Stimulated activated CD8-positive, alpha-beta memory T cell treated with anti-CD3 and anti-CD28 coated beads, Interleukin-12 subunit alpha, Interleukin-12 subunit beta, amount 100 ng/mL, for 24 hours (primary cell): ENCODE results near the gene FMO5.
"Not testable (repeated sequence)": the region's sequence is repeated elsewhere in the genome, so short reads cannot be mapped to it uniquely, and the experiment has no call there.

Experiments
- DNase-seq: peaks from one replicate; pipeline ENCODE4 v3.0.0-alpha.2; 2020; ENCODE audit errors: extremely low read depth

Gene FMO5

DNA sequence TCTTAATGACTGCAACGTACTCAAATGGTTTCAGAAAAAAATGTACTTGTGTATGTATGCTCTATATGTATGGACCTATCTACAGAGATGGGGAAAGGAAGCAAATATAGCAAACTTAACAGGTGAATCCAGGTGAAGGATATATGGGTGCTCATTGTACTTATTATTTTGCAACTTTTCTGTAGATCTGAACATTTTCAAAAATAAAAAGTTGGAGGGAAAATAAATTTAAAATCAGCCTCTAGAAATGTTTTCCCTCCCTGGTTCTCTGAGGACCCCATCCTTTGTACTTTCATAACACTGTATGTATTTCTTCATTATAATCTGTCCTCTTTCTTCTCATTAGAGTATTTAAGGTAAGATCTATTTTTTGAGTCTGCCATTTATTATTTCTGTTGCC, 17.9 kb downstream of the FMO5 start:
- DNase-seq = no peak

DNA sequence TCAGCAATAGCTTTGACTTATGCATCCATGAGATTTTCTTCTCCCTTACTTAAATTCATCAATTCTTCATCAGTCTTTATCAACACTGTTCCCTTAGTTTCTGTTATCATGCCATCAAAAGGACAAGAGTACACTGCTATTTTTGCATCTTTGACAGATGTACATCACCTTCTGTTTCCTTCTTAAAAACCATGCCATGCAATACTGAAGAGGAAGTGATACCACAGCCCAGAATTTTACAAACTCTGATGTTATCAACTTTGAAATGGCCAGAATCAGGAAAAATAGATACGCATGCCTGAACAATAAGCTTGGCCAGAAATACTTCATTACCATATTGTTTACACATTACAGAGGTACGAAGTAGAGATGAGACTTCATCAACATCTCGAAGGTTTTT, 21.1 kb downstream of the FMO5 start:
- no peak for DNase-seq

DNA sequence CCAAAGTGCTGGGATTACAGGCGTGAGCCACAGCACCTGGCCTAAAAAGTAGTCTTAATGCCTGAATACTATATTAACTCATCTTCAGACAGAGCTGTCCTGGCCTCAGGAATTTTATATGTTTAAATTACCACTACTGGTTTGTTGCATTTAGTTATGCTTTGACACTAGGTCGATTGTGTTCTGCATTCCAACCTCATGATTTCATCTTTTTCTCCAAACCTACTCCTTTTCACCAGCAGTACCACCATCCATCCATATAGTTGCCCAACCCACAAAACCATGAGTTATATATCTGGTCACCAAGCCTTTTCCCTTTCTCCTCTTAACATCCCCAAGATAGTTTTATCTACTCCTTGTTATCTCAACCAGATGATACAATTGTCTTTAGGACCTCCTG, 22.6 kb downstream of the FMO5 start:
- DNase-seq = no peak

DNA sequence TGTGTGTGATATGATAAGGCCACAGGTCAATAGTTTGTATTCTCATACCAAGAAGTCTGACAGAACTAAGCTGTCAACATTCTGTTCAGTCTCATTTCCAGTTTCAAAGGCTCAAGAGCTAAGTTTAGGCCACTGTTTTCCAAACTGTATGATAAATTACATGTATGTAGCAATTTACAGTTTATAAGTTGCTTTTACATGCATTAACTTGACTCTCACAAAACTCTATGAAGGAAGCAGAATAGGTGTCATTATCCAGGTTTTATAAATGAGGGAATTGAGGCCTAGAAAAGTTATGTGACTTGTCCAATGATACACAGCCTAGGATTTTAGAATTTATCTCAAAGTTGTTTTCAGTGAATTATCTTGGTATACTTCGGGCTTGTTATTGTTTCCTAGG, 23.4 kb downstream of the FMO5 start:
- no peak for DNase-seq

DNA sequence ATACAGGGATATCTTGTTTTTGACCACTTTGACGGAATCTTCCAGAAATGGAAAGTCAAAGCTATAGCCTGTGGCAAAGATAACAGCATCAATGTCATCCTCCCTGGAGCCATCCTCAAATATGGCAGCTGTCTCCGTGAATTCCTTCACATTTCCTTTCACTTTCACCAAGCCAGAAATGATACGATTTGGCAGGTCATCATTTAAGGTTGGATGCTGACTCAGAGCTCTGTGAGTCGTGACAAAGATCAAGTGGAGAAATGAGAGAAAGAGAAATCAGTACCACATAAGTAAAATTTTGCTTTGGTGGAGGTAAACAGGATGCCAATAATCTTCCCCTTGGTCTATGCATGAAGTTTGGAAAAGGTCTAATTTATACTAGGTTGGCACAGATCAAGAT, 23.9 kb downstream of the FMO5 start:
- DNase-seq = no peak

DNA sequence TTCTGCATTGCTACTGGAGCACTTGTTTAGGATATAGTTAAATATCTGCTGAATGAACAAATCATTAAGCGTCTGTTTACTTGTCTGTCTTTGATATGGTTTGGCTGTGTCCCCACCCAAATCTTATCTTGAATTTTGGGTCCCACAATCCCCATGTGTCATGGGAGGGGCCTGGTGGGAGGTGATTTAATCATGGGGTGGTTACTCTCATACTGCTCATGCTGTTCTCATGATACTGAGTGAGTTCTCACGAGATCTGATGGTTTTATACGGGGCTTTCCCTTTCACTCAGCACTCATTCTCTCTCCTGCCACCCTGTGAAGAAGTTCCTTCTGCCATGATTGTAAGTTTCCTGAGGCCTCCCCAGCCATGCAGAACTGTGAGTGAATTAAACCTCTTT, 27.8 kb downstream of the FMO5 start:
- DNase-seq = not testable (repeated sequence)

DNA sequence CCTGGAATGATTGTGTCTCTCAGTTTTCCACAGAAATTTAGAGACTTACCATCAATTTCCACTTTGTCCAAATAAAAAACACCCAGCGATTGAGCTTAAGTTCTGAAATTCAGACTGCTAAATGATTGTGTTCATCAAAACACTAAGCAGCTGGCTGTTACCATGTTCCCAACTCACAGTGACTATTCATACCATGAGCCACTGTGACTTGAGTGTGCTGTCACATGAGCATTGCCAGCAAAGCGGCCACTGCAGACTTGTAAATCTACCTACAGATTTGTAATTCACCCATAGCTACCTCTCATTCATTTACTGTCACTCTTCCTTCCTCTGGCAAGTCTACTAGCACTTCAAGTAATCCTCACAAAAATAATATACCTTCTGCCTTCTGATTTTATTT, 35.6 kb downstream of the FMO5 start:
- DNase-seq = no peak

DNA sequence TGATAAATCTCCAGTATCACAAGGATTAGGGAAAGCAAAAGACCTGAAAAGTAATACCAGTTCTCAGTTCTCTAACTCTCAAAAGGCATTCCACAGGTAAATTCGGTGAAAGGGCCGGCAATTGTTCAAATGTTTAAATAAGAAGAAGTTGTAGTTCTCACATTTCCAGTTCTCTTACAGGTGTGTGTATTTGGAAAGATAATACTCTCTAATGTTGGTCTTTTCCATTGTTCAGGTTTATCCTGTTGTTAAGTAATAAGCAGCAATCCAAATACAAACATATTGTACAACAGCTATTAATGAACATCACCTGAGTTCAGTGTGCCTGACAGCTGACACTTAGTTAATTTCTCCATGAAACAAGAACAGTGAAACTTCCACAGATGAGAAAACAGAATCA, 39.7 kb downstream of the FMO5 start:
- no peak for DNase-seq

DNA sequence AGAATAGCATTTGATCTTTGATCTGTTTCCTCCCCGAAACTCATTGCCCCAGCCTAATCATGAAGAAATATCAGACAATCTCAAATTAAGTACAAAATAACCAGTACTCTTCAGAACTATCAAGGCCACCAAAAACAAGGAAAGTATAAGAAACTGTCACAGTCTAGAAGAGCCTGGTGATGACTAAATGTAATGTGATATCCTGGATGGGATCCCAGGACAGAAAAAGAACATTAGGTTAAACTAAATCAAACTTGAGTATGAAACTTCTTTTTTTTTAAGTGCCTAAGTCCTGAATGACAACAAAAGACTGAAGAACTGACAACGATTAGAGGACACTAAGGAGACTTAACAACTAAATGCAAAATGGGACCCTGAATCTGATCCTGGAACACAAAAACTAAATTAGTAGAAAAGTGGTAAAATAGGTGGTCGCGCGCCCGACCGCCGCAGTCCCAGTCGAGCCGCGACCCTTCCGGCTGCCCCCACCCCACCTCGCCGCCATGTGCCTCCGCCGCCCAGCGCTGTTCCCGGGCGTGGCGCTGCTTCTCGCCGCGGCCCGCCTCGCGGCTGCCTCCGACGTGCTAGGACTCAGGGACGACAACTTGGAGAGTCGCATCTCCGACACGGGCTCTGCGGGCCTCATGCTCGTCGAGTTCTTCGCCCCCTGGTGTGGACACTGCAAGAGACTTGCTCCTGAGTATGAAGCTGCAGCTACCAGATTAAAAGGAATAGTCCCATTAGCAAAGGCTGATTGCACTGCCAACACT, 47.3 kb downstream of the FMO5 start:
- no peak for DNase-seq

DNA sequence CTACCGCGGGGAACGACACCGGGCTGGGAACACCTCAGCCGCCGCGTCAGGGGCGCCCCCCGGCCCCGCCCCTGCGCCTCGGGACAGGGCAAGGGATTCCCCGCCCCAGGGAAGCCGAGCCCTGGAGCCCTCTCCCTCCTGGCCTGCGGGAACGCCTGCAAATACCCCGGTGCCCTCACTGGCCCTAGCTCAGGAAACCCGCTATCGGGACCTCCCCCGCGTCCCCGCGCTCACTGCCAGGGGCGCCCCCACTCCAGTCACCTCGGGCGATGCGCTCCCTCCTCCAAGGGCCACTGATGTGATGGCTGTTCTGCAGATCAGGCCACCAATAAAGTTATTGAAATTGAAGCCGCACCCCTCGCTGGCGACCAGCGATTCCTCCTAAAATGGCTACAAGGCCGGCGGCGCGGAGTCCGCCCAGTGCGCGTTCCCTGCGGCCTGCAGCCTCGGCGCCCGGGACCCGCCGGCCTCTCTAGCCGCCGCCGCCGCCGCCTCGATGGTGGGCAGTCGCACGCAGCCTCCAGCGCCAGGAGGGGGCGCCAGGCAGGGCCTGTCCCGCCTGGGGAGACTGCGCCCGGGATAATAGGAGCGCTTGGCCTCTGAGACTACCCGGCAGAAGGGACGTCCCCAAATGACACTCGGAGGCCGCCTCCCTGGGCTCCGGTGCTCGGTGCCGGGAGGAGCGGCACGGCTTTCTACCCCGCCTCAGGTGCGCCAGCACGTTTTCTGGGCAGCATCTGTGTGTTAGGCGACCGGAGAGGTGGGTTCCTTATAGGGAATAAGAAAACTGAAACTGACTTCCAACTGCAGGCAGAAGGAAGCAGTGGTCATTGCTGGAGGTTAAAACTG, 52.7 kb downstream of the FMO5 start, which contains the start of gene PRKAB2:
TSS of gene PRKAB2 (minus strand) at position 303 of the 849 bp plus-strand sequence. CDS start 326 bp downstream, outside the sequence.
- DNase-seq = peak; percentile 79

DNA sequence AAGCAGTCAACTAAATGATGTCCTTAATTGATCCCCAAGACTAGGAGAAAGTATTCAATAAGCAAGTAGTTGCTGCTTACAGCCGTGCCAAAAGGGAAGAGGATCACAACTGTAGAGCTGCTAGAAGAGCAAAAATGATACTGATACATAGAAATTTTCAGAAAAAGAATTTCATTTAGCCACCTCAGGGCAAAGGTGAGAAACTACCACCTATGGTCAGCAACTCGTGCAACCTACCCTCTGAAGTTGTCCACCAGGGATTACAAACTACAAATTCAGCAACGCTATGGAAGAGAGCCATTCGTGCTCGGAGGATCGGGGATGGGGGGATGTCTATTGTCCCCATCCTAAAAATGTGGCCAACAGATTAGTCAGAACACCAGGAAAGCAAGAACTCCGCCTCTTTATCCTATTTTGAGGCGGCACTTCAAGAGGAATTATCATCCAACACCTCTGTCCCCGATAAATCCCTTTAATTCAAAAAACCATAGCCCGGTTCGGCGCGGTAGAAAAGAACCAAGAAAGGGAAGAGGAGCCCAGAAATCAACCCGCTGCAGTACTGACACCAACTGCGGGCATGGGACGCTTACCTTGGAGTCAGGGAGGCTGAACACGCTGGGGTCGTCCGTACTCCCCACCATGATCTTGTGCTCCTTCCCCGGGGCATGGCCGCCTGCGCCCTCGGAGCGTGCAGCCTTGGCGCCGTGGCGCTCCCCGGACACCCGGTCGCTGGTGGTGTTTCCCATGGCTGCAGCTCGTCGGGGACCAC, 53.6 kb downstream of the FMO5 start:
- DNase-seq = no peak

DNA sequence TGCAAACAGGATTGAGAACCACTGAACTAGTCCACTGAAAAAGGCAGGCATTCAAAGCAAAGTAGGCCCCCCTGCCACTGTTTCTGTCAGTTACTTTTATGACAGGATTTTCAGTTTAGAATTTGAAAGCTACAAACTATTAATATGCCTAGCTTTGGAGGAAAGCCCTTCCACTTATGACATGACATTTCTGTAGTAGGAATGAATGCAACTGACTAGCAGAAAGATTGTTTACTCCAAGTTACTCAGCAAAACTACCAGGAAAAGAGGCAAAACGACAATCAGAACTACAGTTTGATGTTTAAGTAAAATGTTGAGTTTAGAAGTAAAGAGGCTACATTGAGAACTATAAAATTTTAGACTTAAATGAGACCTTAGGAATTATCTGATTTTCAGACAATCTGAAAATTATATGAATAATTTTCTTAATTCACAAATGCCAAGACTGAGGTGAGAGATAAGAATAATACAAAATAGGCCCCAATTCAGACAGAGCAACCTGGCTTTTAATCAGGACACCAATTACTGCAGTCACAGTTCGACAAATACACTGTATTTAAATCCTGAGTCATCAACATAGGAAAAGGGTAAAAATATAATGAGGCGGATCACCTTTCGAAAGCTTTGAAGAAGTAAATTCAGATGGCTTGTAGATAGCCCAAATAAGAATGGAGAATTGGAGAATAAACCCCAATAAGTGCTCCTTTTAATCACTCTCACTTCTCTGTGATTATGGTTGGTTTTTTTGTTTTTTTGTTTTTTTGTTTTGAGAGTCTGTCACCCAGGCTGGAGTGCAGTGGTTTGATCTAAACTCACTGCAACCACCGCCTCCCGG, 55.1 kb downstream of the FMO5 start:
- no peak for DNase-seq

DNA sequence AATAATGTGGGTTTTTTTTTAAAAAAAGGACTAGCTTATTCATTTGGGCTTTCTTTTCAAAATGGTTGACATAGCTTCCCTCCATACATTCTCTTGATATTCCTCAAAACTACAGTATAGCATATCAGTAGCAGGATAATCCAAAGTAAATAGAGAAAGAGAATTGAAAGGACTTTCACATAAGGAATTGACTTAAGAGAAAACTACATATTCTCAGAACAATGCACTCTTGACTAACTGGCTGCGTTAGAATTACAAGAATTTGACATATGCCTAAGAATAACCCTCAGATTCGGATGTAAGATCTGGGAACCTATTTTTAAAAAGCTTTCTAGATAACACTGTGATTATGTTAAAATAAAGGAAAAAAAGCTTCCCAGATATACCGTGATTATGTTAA, 56.0 kb downstream of the FMO5 start:
- DNase-seq = no peak

DNA sequence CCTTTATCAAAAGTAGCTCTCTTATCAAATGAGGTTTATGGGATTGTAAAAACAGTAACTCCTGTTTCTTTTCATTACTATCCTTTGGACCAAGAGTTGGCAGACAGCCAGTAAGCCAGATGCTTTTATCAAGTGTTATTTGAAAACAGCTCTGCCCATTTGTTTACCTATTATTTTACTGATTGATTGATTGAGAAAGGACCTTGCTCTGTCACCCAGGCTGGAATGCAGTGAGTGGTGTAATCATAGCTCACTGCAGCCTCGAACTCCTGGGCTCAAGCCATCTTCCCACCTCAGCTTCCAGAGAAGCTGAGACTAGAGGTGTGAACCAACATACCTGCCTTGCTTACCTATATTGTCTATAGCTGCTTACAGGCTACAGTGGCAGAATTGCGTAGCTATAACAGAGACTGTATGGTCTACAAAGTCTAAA, 56.5 kb downstream of the FMO5 start:
- no peak for DNase-seq

DNA sequence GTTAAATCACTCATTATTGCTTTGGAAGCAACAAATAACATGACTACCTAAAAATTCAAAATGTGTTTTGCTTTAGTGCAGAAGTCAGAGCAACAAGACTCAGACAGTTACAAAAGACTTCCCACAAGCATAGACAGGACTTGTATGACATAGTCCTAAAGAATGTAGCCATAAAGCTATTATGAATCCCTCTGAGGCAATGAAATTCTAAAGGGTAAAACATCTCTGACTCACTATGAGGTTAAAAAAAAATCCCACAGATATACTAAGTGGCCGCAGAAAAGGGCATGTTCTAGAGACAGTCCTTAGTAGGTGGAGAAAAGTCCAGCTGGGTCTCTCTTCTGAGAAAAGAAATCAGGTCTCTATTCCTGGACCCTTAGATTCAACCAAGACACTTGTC, 57.8 kb downstream of the FMO5 start:
- DNase-seq = no peak

DNA sequence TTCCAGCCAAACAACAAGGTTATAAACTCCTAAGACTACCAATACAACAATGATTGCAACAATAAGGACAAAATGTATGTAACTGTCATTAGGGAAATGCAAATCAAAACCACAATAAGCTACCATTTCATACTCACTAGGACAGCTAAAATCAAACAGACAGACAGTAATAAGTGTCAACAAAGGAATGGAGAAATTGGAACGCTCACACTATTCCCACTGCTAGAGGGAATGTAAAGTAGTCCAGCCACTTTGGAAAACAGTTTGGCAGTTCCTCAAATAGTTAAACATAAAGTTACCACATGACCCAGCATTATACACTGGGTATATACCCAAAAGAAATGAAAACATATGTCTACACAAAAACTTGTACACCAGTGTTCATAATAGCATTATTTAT, 62.1 kb downstream of the FMO5 start:
- DNase-seq = no peak

DNA sequence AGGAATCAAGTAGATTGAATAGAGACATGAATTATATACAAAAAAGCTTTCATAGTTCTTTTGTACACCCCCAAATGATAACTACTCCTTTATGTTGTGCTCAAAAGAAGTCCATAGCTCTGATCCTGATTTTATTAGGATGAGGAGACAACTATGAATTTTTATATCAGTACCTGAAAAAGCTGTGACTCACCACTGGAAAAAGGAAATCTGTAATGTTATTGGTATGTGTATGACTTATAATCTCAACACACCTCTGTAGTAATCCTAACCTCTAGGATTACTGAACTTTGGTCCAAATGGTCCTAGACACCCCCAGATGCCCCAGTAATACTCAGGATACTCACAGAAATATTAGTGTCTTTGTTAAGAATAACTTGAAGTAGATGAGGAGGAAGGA, 63.0 kb downstream of the FMO5 start:
- DNase-seq = no peak

DNA sequence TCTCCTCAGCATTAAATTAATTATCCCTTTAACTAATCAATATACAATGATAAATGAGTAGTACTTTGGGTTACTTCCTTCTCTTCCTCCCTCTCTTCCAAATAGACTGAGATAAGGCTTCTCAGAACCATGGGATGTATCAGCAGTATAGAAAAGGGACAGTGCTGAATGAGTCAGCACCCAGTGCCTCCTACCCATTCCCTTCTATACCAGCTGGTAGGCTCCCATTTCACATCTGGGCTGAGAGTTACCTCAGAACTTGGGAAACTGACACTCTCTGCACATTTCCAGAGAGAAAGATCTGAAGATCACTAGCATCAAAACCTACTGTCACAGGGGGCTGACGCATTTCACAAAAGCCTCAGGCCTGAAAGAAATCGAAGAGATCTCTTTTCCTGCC, 68.0 kb downstream of the FMO5 start:
- not testable (repeated sequence) for DNase-seq

DNA sequence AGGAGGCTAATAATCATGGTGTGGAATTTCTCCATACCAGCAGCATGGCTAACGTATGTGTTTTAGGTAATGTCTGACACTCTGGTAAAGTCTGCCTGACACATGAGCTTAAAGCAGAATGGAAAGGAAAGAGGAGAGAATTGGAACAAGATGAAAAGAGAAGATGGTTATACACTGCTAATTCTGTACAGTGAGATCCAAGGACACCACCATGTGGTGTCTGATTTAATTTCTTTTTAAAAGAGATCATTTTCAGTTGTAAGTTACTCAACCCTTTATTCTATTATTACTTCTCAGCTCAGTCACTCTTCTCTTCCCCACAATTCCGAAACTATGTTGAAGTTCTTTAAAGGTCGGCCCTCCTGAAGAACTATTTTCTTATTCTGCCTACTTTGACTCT, 68.5 kb downstream of the FMO5 start:
- no peak for DNase-seq

DNA sequence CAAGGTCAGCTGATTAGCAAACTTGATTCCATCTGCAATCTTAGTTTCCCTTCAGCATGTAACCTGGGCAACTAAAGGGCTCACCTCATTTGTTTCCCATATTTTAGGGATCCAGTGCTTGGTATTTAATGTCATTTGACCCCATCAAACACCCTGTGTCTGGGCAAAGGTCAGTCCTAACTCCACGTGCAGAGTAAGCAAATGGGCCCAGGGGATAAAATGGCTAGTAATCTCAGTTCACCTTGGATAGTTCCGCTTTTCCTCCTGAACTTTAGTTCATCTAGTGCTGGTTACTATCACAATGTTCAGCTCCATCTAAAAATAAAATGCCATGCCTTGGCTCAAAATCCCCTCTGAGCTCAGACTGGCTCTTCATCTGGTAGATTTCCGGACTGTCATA, 72.4 kb downstream of the FMO5 start:
- DNase-seq = no peak

DNA sequence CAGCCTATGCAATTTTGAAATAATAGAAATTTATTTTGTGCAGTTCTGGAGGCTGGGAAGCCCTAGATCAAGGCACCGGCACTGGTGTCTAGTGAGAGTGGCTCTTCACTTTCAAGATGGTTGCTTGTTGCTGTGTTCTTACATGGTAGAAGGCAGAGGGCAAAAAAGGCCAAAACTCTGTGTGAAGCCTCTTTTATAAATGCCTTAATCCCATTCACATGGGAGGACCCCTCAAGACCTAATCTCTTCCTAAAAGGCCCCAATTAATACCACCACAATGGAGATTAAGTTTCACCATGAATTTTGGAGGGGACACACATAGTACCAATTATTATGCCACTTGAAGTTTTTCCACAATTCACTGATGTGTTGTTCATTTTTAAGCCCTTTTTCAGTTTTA, 73.9 kb downstream of the FMO5 start:
- no peak for DNase-seq
